SK-N-SH (cell line): Measurements from ENCODE around the gene DNAH7. TPM values are rescaled to one million over a fixed set of nuclear protein-coding genes. Genes with fewer than 3 reads are reported as not detected.

ENCODE experiments used
- CTCF ChIA-PET: fragments of 300-600, 350-600 bp; formaldehyde crosslinking; extraction: SDS; loops from one replicate; lab custom pipeline; 2021; lab: Yijun Ruan, JAX
- POLR2A ChIA-PET: fragments of 350-600 bp; sonication (Branson Sonifier 250); formaldehyde crosslinking; extraction: SDS; loops from one replicate; lab custom pipeline; 2020; ENCODE audit warnings: antibody characterized with exemption, inconsistent platforms; lab: Yijun Ruan, JAX
- DNase-seq: peaks from one replicate; pipeline ENCODE4 v3.0.0; 2012
- H2AFZ ChIP-seq: fragments of 200-600 bp; sonication (generic); 2 replicates; pipeline ENCODE4 v1.8.1; 2016; ENCODE audit warnings: antibody characterized with exemption, mild to moderate bottlenecking, low read depth
- H3F3A ChIP-seq: fragments of 200-600 bp; sonication (generic); replicated peaks from 2 replicates; pipeline ENCODE3; 2016; ENCODE audit warnings: antibody characterized with exemption, mild to moderate bottlenecking; ENCODE audit not compliant: insufficient read depth
- H3K27ac ChIP-seq, 2 experiments: fragments of 200-500 bp in 1 of 2; fragments of 200-600 bp in 1 of 2; sonication (Bioruptor generic) in 1 of 2; sonication (generic), shearing (Covaris generic) in 1 of 2; 2 replicates each; pipeline versions ENCODE4 v1.5.1 to v1.6.1; 2014 to 2016; ENCODE audit warnings: low read depth in 2 of 2, inconsistent platforms in 1 of 2, low read length in 1 of 2, mild to moderate bottlenecking in 1 of 2, mixed read lengths in 1 of 2
- H3K27me3 ChIP-seq: fragments of 200-600 bp; sonication (generic), shearing (Covaris generic); 2 replicates; pipeline ENCODE4 v1.6.1; 2016; ENCODE audit warnings: mixed run types; ENCODE audit not compliant: insufficient read depth
- H3K36me3 ChIP-seq, 2 experiments: fragments of 200-500 bp in 1 of 2; fragments of 200-600 bp in 1 of 2; sonication (Bioruptor generic) in 1 of 2; sonication (generic) in 1 of 2; replicated peaks in 1 of 2; 2 replicates each; pipeline versions ENCODE3 to v1.5.1; 2014 to 2016; ENCODE audit warnings: low read length in 1 of 2, mild to moderate bottlenecking in 1 of 2; ENCODE audit not compliant: insufficient read depth in 2 of 2, control insufficient read depth in 1 of 2
- H3K4me1 ChIP-seq, 2 experiments: fragments of 200-500 bp in 1 of 2; fragments of 200-600 bp in 1 of 2; sonication (Bioruptor generic) in 1 of 2; sonication (generic), shearing (Covaris generic) in 1 of 2; 2 replicates each; pipeline versions ENCODE4 v1.5.1 to v1.6.1; 2014 to 2016; ENCODE audit warnings: low read depth in 1 of 2, low read length in 1 of 2, mixed run types in 1 of 2; ENCODE audit not compliant: insufficient read depth in 2 of 2, control insufficient read depth in 1 of 2
- H3K4me2 ChIP-seq: fragments of 200-600 bp; sonication (generic), shearing (Covaris generic); 2 replicates; pipeline ENCODE4 v1.6.1; 2017; ENCODE audit warnings: mixed run types
- H3K4me3 ChIP-seq, 2 experiments: fragments of 200-500 bp in 1 of 2; fragments of 200-600 bp in 1 of 2; sonication (Bioruptor generic) in 1 of 2; sonication (generic), shearing (Covaris generic) in 1 of 2; 2 replicates each; pipeline versions ENCODE4 v1.5.1 to v1.8.1; 2014 to 2016; ENCODE audit warnings: low read depth in 2 of 2, inconsistent platforms in 1 of 2, low read length in 1 of 2, mild to moderate bottlenecking in 1 of 2, mixed read lengths in 1 of 2, moderate library complexity in 1 of 2
- H3K79me2 ChIP-seq: fragments of 200-600 bp; sonication (generic); 2 replicates; pipeline ENCODE4 v1.8.1; 2017; ENCODE audit warnings: mild to moderate bottlenecking; ENCODE audit not compliant: insufficient read depth
- H3K9ac ChIP-seq: fragments of 200-600 bp; sonication (generic); 2 replicates; pipeline ENCODE4 v1.6.1; 2017; ENCODE audit warnings: mixed run types
- H3K9me2 ChIP-seq: fragments of 200-600 bp; sonication (generic); 2 replicates; pipeline ENCODE4 v1.6.1; 2017; ENCODE audit warnings: mixed run types
- H3K9me3 ChIP-seq: fragments of 200-600 bp; sonication (generic); 2 replicates; pipeline ENCODE4 v1.6.1; 2017; ENCODE audit warnings: mixed run types, mild to moderate bottlenecking, moderate library complexity
- H4K20me1 ChIP-seq: fragments of 200-600 bp; sonication (generic); 2 replicates; pipeline ENCODE4 v1.6.1; 2017; ENCODE audit warnings: mild to moderate bottlenecking, mixed run types; ENCODE audit not compliant: insufficient read depth
- CHD2 ChIP-seq: fragments of 150-350 bp; IDR thresholded peaks from 2 replicates; pipeline ENCODE4 v1.6.1; 2018; ENCODE audit warnings: low read length; ENCODE audit not compliant: partially characterized antibody
- ELF1 ChIP-seq: IDR thresholded peaks from 2 replicates; pipeline ENCODE4 v1.4.0; 2012
- FOSL2 ChIP-seq: IDR thresholded peaks from 2 replicates; pipeline ENCODE4 v1.4.0; 2012; ENCODE audit warnings: low read depth, mild to moderate bottlenecking, moderate library complexity, borderline replicate concordance
- FOXJ3 ChIP-seq: sonication (generic); formaldehyde crosslinking; IDR thresholded peaks from 2 replicates; pipeline ENCODE4 v1.5.1; 2020; ENCODE audit warnings: mild to moderate bottlenecking, missing genetic modification reagents
- JUND ChIP-seq: IDR thresholded peaks from 2 replicates; pipeline ENCODE4 v1.4.0; 2012
- POLR2AphosphoS5 ChIP-seq: IDR thresholded peaks from 2 replicates; pipeline ENCODE4 v1.6.1; 2012; ENCODE audit warnings: low read depth, low read length
- RXRA ChIP-seq: IDR thresholded peaks from 2 replicates; pipeline ENCODE4 v1.4.0; 2012; ENCODE audit warnings: low read depth, mild to moderate bottlenecking, borderline replicate concordance
- SMC3 ChIP-seq: IDR thresholded peaks from 2 replicates; pipeline ENCODE4 v1.6.1; 2012; ENCODE audit warnings: low read depth, low read length, improper control_type of control experiment
- TCF12 ChIP-seq: IDR thresholded peaks from 2 replicates; pipeline ENCODE4 v1.4.0; 2012
- TEAD4 ChIP-seq: IDR thresholded peaks from 2 replicates; pipeline ENCODE4 v1.4.0; 2012; ENCODE audit warnings: mild to moderate bottlenecking, borderline replicate concordance; ENCODE audit not compliant: insufficient read depth
- YY1 ChIP-seq: IDR thresholded peaks from 2 replicates; pipeline ENCODE4 v1.4.0; 2012; ENCODE audit warnings: low read depth, mild to moderate bottlenecking
- WGBS: methylation state at CpG from one replicate; pipeline ENCODE4 v1.1.6; 2017; ENCODE audit warnings: low lambda C conversion rate; 5-methylcytosine and 5-hydroxymethylcytosine counted together
- polyA plus RNA-seq, 3 experiments: library from polyadenylated mRNA; depleted of rRNA; stranded (reverse); fragments of >200 nt; gene quantifications; 2 replicates each; pipeline ENCODE4 v1.2.3, GENCODE V29; 2012
- TF ChIP-seq, protein P1 (sequence below): fragments of 150-350 bp; IDR thresholded peaks from 2 replicates; pipeline ENCODE4 v1.6.1; 2016; ENCODE audit warnings: mild to moderate bottlenecking, low read depth, low read length
- TF ChIP-seq, protein P2 (sequence below): IDR thresholded peaks from 2 replicates; pipeline ENCODE4 v1.4.0; 2012; ENCODE audit warnings: low read depth, borderline replicate concordance

Gene DNAH7
- polyA plus RNA-seq, 1 of the 3 experiments (the other 2 are of a cell fraction) = 1.2 TPM

DNA sequence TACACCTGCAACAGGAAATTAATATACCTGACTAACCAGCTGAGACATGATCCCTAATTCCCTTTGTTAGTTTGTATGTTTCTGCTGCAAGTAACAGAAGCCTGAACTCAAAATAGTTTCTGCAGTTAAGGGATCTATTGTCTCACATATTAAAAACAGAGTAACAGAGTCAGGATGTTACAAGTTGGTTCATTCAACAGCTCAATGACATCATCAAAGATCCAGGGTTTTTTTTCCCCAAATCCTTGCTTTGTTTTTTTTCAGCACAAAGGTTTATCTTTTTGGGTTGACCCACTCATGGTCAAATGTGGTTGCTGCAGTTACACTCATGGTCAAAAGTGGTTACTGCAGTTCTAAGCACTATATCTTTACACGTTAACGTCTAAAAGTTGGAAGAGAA is 35.0 kb upstream of the DNAH7 start:
- CTCF ChIA-PET = no interaction called here

DNA sequence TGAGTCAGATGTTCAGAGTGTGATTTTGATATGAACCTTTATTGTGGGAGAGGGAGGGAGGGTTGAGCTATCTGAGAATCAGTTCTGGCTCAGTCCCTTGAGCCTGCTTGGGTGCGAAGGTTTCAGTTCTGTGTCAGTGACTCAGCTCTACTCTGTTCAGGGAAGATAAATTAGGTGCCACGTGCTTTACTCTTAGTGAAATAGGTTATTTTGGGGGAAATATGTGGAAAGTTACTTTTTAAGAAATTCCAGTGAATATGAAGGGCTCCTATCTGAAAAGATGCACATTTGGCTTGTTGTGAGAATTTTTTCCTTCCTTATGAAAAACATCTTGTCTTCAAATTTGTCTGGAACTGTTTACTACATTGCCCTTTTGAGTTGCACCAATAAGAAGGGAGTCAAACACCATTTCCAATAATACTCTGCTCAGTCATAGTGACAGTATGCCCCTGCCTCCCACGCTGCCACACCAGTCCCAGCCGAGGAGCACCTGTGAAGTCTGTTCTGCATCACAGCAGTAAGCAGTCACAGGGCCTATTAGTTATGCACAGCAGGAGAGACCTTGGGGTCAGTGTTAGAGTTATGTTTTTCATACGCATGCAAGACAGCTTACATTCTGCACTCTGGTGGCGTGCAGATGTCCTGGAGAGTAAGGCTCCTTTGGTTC is 32.8 kb upstream of the DNAH7 start:
- Histone ChIP-seq H3K9me2 (no peaks in the 10 kb centered on the region), H3K36me3 (no peaks in the 10 kb centered on the region), H3K79me2 (no peaks in the 10 kb centered on the region), H3F3A (no peaks in the 10 kb centered on the region), H3K4me1 (no peaks in the 10 kb centered on the region; a peak in 2 of 4 replicates), H2AFZ (no peak overlapping the region), H3K9me3 (no peaks in the 10 kb centered on the region), H3K4me2 (no peak overlapping the region), H3K9ac (no peak overlapping the region), H3K27ac (no peak overlapping the region), H4K20me1 (no peaks in the 10 kb centered on the region), H3K4me3 (no peak overlapping the region), H3K27me3 (no peaks in the 10 kb centered on the region)
- DNase-seq = no peak
- WGBS = 53% methylated on average over 6 of the region's 6 CpGs
- no peak for TF ChIP-seq ELF1
- TF ChIP-seq TEAD4 = no peak
- TF ChIP-seq TCF12 = no peak; the same call in 1 of the 2 replicates
- TF ChIP-seq CHD2 = no peak
- TF ChIP-seq, protein P1, sequence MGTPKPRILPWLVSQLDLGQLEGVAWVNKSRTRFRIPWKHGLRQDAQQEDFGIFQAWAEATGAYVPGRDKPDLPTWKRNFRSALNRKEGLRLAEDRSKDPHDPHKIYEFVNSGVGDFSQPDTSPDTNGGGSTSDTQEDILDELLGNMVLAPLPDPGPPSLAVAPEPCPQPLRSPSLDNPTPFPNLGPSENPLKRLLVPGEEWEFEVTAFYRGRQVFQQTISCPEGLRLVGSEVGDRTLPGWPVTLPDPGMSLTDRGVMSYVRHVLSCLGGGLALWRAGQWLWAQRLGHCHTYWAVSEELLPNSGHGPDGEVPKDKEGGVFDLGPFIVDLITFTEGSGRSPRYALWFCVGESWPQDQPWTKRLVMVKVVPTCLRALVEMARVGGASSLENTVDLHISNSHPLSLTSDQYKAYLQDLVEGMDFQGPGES = no peak
- TF ChIP-seq FOXJ3 = no peak
- TF ChIP-seq JUND = no peak
- TF ChIP-seq, protein P2, sequence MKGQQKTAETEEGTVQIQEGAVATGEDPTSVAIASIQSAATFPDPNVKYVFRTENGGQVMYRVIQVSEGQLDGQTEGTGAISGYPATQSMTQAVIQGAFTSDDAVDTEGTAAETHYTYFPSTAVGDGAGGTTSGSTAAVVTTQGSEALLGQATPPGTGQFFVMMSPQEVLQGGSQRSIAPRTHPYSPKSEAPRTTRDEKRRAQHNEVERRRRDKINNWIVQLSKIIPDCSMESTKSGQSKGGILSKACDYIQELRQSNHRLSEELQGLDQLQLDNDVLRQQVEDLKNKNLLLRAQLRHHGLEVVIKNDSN = no peak
- TF ChIP-seq RXRA = no peak
- TF ChIP-seq FOSL2 = no peak
- no peak for TF ChIP-seq SMC3
- ChIA-PET CTCF (interaction anchor here (1.4 kb wide), 1 partner anchor 33 kb away, joined by 4 read pairs; the partner anchor contains the start of gene DNAH7), POLR2A (no interaction called here)

More for the DNA sequence above, 35.0 kb upstream of the DNAH7 start:
- Histone ChIP-seq H3K27me3 (no peaks in the 10 kb centered on the region), H3K9me3 (no peaks in the 10 kb centered on the region), H3K36me3 (no peaks in the 10 kb centered on the region), H3K79me2 (no peaks in the 10 kb centered on the region), H3K27ac (no peak overlapping the region), H3K4me1 (no peaks in the 10 kb centered on the region; a peak in 2 of 4 replicates), H3F3A (no peaks in the 10 kb centered on the region), H2AFZ (no peak overlapping the region), H3K9me2 (no peaks in the 10 kb centered on the region), H3K4me2 (no peak overlapping the region), H4K20me1 (no peaks in the 10 kb centered on the region), H3K4me3 (no peak overlapping the region), H3K9ac (no peak overlapping the region)
- TF ChIP-seq YY1 = no peak
- no peak for TF ChIP-seq POLR2AphosphoS5
- POLR2A ChIA-PET = no interaction called here
- 96% methylated on average over 2 of the region's 2 CpGs for WGBS
- no peak for DNase-seq
